ENCODE data around the gene ASL.

DNA sequence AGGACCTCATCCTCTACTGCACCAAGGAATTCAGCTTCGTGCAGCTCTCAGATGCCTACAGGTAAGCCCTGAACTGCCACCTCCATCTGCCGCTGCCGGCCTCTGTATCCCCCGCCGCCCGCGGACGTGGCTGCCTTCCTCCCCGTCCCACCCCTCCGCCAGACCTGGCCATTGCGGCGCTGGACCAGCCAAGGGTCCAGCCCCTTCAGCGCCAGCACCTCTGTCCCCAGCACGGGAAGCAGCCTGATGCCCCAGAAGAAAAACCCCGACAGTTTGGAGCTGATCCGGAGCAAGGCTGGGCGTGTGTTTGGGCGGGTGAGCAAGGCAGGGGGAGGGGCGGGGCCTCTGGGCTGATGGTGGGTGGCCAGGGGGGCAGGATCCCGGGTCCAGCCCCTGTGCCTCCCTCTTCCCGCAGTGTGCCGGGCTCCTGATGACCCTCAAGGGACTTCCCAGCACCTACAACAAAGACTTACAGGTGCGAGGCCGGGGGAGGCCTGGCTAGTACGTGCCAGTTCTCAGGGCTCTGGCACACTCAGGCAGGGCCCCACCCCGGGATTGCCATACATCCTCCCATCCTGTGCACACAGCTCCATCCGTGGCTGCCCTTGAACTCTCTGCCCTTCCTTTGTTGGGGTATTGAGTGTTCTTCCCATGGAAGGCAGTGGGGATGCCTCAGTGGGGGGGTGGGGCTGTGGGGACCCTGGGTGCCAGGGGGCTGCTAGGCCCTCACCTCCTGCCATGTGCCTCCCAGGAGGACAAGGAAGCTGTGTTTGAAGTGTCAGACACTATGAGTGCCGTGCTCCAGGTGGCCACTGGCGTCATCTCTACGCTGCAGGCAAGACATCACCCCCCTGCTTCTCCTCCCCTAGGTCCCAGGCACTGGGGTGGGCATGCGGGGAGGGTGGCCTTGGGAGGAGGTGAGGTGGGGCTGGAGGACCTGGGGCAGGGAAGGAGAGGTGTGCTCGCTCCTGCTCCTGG is 13.5 kb downstream of the ASL start:
- TF ChIP-seq CTCF (IDR thresholded peaks at IDR 0.05) (no peak), POLR2A (IDR thresholded peaks at IDR 0.05) (no peak)

Measured in adrenal gland (tissue), 5 donors.